ENCODE data around the gene ISM1.
"Not testable (repeated sequence)": the region's sequence is repeated elsewhere in the genome, so short reads cannot be mapped to it uniquely, and the experiment has no call there.

ISM1 gene

DNA sequence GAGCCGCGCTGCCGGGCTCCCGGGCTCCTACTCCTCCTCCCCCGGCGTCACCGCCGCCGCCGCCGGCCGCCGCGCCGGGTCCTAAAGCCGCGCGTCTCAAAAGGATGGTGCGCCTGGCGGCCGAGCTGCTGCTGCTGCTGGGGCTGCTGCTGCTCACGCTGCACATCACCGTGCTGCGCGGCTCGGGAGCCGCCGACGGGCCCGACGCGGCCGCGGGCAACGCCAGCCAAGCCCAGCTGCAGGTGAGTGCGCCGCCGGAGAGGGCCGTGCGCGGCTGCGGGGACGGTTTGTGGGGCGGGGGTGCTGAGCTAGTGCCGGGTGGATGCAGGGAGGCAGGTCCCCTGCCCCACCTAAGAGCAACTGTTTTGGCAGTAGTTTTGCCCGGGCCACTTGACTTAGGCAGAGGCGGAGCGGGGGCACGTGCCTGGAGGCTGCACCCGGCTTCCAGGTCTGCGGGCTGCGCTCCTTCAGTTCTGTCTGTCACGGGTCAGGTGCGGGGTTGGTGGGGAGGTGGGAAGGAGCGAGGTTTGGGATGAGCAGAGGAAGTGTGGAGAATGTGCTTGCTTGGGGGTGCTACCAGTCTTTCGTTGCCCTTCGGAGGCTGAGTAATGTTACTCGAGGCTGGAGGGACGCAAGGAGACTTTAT lies 722 bp downstream of the ISM1 start:
- no peak for DNase-seq (ENCODE audit: low read depth)

DNA sequence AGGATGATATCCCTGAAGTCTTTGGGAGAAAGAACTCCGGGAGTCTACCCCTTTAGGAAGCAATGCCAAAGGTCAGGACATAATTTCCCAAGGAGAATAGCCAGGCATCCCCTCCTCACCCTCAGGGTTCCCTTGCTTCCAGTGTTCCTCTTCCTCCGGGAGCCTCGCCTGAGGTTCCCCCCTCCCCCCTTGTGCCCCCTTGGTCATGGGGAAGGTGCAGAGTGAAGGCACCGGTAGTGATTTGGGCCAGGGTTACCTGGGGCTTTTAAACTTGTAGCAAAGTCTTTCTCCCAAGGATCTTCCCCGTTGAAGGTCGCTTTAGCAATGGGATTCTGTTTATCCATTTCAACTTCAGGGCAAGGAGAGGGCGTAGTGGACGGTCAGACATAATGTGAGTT lies 1.2 kb downstream of the ISM1 start:
- no peak for DNase-seq (ENCODE audit: low read depth)

DNA sequence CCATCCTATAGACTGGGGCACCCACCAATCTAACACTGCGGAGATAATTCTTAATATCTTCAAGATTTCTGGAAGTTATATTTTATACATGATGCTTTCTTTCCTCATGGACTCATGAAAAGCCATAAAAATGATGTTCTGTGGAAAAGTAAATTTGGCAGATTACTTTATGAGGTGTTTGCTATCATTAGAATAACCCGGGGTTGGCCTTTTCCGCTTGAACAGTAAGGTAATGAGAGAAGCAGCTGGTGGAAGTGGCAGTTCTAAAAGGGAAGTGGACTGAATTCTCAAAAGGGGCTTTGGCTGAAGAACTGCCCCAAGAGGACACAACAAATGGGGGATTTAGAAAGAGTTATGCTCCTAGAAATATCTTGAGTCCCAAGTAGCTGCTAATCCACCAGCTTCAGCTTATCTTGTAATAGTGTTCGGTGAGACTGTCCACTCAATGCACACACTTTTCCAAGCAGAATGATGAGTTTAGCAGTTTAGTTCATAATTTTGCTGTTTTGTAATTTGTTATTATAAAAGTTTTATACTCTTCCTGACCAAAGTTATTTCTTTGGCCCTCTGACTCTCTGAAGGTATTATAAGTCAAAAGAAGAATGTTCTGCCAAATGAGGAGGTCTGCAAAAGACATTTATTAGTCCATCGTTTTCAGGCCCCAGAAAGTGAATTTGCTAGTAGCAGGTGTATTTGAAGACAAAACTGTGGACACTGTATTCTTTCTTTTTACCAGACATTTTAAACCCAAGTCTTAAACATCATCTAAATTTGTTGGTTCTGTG lies 2.9 kb downstream of the ISM1 start:
- no peak for DNase-seq (ENCODE audit: low read depth)

DNA sequence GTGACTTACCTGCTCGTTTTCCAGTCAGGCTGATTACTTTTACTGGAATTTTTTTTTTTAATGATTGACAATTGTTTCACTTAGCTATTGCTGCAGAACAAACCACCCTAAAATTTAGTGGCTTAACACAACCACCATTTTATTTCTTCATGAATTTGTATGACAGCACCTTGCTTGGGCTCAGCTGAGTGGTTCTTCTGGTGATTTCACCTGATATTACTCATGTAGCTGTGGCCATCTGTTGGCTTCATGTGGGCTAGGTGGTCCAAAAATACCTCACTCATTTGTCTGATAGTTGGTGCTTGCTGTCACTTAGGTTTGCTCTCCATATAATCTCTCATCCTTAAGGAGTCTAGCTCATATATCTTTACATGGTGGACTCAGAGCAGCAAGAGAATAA lies 5.3 kb downstream of the ISM1 start:
- DNase-seq (ENCODE audit: low read depth): no peak

DNA sequence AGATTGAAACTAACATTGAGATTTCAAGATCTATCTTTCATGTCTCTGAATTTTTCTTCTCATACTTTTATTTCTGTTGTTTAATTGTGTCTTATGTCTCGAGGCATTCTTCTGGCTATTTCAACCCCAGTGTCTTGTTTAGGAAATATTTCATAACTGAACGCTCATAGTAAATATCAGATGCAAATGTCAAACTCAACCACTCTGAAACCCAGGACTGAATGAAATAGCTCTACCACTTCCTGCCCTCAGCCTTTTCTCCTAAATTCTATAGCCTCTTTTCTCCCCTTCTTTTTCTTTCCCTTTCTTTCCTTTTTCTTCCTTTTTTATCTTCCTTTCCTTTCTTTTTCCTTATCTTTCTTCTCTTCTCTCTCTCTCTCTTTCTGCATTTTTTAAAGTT lies 7.7 kb downstream of the ISM1 start:
- DNase-seq (ENCODE audit: low read depth): no peak

DNA sequence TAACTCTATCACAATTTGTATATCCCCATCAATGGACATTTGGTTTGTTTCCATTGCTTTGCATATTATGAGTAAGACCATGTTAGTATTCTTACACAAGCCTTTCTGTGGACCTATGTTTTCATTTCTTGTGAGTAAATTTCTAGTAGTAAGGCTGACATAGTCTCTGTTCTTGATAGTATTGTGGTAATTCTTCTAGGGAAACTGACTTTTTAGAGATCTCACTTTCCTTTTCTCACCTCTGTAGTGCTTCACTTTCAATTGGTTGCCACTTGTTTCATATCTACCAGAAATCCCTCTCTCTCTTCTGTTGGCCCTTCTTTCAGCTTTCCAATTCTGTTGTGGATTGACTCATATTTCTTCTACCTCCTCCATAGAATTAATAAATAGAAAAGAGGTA lies 8.5 kb downstream of the ISM1 start:
- no peak for DNase-seq (ENCODE audit: low read depth)

DNA sequence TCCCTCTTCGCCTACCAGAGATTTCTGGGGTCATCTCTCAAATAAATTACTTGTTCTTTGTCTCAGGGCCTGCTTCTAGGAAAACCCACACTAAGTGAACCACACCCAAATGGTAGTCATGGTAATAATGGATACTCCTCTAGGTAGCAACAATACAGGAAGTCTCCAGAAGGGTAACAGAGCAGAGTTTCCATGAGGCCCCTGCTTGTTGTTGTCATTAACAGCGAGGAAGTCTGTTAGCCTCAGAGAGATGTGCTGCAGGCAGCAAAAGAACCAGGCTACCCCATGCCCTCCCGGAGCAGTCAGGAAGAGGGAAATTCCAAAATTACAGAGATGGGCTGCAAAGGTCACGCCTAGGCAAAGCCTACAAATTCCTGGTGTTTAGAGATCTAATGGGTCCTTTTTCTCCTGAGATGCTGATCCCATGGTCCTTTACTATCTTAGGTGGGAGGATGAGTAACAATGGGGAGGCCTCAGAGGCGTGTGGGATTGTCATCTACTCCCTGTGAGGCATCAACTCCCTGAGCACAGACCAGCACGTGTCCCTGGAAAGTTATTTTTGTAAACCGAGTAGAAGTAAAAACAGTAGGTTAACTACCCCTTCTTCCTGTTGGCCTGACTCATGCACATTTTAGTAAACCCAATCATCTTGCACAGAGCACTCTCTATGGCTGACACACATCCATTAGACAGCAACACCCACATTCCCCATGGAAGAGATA lies 10.1 kb downstream of the ISM1 start:
- DNase-seq (ENCODE audit: low read depth): no peak

DNA sequence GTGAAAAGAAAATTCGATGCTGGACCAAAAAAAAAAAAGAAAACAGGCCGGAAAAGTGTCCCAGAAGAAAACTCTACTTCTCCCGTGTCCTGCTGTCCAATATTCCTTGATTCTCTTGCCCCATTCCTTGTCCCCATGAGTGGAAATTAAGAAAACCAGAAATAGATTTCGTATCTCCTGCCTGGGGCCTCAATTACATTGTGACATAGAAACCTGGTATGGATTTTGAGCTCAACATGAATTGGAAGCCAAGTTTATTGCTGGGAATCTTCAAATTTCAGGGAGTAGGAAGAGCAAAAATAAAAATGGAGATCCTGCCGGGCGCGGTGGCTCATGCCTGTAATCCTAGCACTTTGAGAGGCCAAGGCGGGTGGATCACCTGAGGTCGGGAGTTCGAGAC lies 11.9 kb downstream of the ISM1 start:
- DNase-seq (ENCODE audit: low read depth): no peak

DNA sequence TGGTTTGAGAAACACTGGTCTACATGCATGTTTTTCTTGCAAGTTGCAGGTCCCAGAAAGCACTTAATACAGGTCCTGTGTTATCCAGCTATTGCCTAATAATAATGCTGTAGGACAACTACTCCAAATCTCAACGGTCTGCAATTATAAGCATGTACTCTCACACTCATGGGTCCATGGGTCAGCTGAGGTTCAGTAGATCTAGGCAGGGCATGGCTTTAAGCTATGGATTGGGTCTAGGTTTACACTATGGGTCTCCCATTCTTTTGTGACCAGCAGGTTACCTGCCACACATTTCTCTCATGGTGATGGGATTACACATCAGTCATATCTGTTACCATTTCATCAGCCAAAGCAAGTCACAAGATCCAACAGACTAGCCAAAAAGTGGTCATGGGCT lies 13.9 kb downstream of the ISM1 start:
- DNase-seq (ENCODE audit: low read depth): no peak

DNA sequence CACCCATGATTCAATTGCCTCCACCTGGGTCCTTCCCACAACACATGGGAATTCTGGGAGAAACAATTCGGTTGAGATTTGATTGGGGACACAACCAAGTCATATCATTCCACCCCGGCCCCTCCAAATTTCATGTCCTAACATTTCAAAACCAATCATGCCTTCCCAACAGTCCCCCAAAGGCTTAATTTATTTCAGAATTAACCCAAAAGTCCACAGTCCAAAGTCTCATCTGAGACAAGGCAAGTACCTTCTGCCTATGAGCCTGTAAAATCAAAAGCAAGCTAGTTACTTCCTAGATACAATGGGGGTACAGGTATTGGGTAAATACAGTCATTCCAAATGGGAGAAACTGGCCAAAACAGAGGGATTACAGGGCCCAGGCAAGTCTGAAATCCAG lies 15.3 kb downstream of the ISM1 start:
- not testable (repeated sequence) for DNase-seq (ENCODE audit: low read depth)

DNA sequence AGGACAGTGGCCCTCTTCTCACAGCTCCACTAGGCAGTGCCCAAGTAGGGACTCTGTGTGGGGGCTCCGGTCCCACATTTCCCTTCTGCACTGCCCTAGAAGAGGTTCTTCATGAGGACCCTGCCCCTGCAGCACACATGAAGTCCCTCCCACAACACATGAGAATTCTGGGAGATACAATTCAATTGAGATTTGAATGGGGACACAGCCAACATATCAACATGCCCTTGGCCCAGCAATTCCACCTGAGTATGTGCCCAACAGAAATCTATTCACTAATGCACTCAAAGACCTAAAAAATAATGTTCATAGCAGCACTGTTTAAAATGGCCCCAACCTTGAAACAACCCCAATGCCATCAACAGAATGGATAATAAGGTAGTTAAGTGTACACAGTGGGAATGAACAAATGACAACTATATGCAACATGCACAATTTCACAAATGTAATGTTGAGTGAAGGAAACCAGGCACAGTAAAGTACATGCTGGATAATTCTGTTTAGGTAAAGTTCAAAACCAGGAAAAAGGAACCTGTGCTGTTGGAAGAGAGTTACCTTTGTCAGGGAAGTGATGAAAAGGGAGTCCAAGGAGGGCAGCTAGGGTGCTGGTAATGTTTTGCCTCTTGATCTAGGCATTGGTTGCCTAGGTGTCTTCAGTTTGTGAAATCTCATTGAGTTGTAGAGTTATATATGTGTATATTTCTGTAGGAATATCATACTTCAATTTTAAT lies 16.1 kb downstream of the ISM1 start:
- no peak for DNase-seq (ENCODE audit: low read depth)

DNA sequence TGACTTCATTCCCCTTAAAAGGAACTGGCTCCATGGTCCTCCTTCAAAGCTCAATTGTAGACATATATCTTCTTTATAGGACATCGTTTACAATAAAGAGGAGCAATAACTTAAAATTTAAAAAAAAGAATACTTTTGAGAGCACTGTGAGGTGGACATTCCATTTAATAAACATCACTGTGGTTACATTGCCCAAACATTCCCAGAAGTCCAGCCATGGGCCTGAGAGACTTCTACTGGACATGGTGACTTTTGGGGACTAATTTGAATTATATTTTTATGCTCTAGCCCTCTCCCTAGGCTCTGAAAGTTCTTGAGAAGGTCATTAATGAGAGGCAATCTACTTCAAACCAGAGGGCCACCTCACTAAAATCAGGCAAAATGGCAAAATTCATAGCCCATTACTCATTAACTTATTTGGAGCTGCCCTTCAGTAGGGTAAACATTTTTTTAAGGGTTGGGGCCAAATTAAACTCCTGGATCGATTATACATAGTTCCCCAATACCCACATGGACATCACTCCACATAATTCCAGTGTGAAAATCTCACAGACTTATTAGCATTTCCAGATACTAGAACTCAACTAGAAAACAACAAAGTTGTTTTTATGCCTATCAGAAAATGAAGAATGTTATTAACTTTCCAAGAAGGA lies 17.1 kb downstream of the ISM1 start:
- no peak for DNase-seq (ENCODE audit: low read depth)

DNA sequence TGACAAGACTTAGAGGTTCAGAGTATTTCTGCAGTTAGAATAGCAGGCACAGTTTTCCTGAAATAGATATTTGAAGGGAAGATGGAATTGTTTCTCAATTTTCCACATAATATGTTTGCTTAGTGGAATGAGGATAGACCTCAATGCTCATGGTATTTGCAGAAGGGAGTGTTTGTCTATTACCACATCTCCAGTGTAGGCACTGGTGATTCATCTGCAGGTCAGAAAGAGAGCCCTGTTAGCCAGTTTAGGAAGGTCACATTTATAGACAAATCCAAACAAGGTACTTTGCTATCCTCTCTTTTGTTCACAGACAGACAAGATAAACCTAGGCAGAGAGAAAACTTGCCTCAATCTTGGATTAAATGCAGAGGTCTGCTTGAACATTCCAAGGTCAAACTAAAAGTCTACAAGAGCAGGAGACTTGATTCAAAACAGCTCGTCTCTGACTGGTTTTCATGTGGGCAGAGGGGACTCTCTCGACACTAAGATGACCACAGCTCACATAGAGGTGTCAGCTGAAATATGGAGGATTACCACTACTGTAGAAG lies 22.8 kb downstream of the ISM1 start:
- no peak for DNase-seq (ENCODE audit: low read depth)

DNA sequence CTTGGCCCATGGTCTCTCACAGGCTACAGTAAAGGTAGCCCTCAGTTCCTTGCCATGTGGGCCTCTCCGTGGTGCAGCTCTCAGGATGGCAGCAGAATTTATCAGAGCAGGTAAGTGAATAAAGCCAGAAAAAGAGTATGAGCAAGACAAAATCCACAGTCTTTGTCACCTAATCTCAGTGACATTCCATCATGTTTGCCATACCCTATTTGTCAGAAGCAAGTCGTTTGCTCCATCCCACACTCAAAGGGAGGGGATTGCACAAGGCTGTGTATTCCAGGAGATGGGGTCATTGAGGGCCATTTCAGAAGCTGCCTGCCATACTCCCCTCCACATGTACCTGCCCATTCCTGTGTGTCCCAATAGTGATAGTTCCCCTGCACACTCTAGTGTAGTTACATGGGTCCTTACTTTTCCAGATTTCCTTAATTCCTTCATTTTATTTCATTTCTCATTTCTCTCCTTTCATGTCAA lies 24.2 kb downstream of the ISM1 start:
- DNase-seq (ENCODE audit: low read depth): no peak

DNA sequence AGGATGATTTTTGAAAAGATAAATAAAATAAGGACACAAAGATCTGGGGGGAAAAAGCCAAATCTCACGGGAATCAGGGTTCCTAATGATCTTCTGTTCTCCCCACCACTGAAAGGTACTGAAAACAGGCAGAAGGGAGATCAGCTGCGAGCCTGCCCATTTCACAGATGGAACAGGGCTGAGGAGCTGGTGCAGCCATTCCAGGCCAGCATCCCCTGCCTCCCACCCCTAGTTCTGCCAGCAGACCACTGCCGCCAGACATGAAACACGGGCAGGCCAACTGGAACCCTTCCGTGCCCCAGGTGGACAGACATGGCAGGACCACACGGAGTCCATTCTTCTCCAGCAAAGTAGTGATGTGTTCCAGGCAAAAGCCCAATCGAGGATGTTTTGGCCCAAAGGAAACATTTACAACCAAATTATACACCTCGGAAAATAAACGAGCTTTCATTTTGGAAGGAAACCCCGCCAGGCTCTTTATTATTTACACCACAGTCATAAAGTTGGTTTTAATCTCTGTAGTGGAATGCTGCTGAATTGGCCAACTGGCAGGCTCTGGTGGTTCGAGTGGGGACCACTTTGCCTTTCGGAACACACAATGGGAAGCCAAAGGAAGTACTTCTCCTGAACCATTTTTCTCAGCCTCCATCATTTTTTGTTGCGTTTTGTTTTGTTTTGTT lies 28.2 kb downstream of the ISM1 start:
- no peak for DNase-seq (ENCODE audit: low read depth)

DNA sequence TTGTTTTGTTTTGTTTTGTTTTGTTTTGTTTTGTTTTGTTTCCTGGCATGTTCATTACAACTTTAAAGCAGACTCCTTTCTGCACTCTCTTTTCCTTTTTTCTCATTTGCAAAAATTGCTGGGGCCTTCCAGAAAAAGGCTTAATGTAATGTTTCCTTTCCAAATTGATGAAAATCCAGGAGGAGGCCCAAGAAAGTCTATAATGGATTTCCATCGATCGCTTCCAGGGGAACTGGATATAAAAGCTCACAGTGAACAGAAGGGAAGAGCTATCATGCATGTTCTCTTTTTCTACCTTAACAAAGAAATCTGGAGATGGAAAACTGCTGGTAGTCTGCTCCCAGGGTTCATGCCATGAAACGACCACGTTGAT lies 28.7 kb downstream of the ISM1 start:
- no peak for DNase-seq (ENCODE audit: low read depth)

DNA sequence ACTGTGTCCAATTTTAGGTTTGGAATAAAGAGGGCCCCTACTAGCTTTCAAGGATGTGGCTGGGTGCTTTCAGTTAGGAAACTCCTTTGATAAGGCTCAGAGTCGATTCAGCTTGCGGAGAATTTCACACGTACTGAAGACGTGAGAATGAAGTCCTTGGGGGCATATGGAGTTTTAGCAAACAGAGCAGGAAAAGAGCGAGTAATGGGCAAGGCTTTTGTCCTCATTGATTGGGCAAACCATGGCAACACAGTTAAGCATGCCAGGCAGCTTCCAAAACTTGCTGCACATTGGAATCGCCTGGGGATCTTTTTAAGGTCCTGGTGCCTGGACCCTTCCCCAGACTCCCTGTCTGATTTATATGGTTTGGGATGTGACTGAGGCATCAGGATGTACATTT lies 29.2 kb downstream of the ISM1 start:
- no peak for DNase-seq (ENCODE audit: low read depth)

DNA sequence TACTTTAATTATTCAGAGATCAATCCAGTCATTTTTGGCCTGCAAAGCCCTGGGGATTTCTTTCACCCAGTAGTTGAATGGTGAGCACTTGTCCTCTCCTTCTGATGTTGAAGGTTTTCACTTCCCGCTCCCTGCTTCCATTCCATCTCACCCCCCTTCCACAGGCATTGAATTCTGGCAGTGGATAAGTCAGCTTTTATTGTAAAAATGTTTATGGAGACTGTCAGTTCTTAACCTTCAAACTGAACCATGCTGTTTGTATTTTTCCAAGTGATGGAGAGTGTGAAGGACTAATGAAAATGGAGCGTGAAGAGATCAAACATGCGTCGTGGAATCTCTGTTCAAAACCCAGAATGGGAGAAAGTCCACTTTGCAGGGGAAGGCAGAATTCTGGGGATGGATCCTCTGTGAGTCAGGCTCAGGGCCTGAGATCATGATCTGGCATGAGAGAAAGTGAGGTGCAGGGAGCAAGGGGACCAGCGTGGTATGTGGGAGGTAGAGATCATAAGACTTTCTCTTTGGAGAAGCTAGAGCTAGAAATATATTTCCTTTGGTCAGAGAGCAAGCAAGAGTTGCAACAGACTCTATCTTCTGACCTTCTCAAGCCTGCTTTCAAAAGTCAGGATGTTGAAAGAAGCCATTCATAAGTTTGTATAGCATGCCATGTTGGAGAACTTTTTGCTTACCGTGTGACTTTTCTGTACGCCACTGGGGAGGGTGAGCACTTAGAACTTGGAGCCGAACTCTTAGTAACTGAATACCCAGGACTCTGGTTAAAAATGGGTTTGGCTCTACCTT lies 30.2 kb downstream of the ISM1 start:
- DNase-seq (ENCODE audit: low read depth): no peak

DNA sequence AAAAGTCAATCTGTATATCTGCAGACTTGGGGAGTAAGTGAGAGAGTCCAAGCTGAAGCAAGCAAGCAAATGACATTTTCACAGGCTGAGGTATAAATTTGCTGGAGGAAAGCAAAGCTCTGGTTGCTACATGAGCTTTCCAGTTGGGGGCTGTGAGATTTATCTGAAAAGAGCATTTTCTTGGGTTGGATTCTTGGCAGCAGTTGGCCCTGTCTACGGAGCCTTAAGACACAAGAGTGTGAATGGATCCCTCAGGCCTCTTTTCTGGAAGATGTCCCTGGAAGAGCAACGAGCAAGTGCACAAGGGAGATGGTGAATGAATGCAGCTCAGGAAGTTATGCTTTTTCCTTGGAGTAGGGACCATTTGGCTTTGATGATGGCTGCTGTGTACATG lies 30.8 kb downstream of the ISM1 start:
- DNase-seq (ENCODE audit: low read depth): no peak

DNA sequence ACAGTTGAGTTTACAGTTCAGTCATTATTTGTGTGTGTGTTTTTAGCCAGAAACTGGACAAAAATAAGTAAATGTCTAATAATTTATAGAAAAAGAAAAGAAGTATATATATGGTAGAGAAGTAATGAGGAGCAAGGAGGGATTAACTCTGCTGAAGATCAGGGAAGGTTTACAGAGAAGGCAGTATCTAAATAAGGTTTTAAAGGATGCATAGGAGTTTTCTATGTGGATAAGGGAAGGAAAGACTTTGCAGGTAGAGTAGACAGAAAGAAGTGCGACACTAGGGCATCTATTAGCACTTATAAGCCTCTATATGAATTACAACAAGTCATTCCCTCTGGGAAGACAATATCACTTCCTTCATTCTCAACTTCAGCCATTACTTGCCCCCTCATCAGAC lies 34.3 kb downstream of the ISM1 start:
- DNase-seq (ENCODE audit: low read depth): no peak

All from T-helper 22 cell (primary cell).